ENCODE measurements around the gene HSDL1. TPM values are rescaled to one million over a fixed set of nuclear protein-coding genes. Genes with fewer than 3 reads are reported as not detected.

Gene HSDL1
- total RNA-seq, 1 donor from 2014 or later, result 15.3 TPM

DNA sequence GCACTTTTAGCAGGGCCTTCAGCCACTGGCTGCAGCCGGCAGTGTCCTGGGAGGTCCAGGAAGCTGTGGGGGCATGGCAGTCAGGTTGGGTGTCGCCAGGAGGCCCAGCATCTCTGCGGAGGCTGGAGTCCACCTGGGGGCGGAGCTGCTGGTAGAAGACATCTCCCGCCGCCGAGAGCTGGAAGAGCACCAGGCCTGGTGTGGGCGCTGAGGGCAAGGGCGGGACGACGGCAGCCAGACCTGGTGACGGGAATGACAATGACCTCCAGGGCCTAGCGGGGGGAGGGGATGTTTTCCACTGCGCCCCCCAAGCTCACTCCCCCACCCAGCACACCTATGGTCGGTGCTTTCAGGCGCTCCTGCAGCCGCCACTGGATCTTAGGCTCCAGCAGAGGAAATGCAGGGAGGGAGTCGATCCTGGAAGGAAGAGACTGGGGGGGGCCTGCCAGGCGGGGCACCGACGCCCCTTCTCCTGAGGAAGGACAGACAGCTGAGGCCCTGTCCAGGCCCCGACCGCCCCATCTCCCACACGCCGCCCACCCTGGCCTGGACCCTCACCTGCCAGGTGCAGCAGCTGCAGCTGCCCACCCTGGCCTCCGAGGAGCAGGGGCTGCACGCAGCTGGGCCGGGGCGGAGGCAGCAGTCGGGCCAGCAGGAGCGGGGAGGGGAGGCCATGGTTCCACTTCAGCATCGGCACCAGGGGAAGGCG lies 34.8 kb upstream of the HSDL1 start:
- no peaks in the 10 kb centered on the region for H3K27me3 Mint-ChIP-seq

DNA sequence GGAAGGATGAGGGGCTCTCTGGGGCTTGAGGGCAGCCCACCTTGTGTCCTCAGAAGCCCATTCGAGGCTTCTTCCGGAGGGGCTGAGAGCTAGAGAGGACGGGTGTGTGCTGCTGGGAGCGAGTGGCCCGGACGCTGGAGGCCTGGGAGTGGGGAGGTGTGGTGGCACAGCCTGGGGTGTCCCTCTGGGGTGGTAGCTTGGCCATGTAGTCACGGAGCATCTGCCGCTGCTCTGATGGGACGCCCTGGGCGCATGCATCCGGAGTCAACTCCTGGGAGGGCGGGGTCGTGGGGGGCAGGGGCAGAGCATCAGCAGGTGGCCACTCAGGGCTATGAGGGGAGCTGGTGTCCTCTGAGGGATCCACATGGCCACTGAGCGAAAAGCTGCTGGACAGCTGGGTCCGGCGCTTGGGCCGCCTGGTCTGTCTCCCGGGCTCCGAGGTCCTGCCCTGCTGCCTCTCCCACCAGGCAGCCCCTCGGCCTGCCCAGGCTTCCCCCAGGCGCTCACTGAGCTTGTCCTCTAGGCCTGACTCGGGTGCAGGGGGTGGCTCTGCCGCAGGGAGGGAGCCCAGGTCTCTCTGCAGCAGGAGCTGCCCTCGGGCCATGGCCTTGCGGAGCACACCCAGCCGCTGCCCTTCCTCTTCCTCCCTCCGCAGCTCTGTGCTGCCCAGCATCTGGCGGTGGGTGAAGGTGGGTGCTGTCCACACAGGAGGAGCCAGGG lies 34.1 kb upstream of the HSDL1 start:
- Mint-ChIP-seq H3K27me3 (no peaks in the 10 kb centered on the region), H3K9me3 (no peaks in the 10 kb centered on the region), H3K4me3 (no peak overlapping the region), H3K4me1 (peaks cover 5% of the 10 kb centered on the region), H3K27ac (no peak overlapping the region), H3K36me3 (ENCODE audit: low read depth) (peaks cover 52% of the 10 kb centered on the region)
- CTCF ChIA-PET, result no interaction called here
- TF ChIP-seq, protein P1, sequence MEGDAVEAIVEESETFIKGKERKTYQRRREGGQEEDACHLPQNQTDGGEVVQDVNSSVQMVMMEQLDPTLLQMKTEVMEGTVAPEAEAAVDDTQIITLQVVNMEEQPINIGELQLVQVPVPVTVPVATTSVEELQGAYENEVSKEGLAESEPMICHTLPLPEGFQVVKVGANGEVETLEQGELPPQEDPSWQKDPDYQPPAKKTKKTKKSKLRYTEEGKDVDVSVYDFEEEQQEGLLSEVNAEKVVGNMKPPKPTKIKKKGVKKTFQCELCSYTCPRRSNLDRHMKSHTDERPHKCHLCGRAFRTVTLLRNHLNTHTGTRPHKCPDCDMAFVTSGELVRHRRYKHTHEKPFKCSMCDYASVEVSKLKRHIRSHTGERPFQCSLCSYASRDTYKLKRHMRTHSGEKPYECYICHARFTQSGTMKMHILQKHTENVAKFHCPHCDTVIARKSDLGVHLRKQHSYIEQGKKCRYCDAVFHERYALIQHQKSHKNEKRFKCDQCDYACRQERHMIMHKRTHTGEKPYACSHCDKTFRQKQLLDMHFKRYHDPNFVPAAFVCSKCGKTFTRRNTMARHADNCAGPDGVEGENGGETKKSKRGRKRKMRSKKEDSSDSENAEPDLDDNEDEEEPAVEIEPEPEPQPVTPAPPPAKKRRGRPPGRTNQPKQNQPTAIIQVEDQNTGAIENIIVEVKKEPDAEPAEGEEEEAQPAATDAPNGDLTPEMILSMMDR (IDR thresholded peaks at IDR 0.05), result no peak
- intact Hi-C loops (cut with micrococcal nuclease), result no loop called here
- no peak for DNase-seq
- POLR2A ChIA-PET, result no interaction called here
- no peak for ATAC-seq (ENCODE audit: low read depth)

More for the DNA sequence above, 34.8 kb upstream of the HSDL1 start:
- Mint-ChIP-seq H3K4me1 (peaks cover 5% of the 10 kb centered on the region), H3K9me3 (no peaks in the 10 kb centered on the region), H3K27ac (no peak overlapping the region), H3K36me3 (ENCODE audit: low read depth) (peaks cover 59% of the 10 kb centered on the region), H3K4me3 (no peak overlapping the region)
- ChIA-PET POLR2A (no interaction called here), CTCF (no interaction called here)
- ATAC-seq (ENCODE audit: low read depth), result no peak
- TF ChIP-seq, protein P1 (IDR thresholded peaks at IDR 0.05), result no peak
- intact Hi-C loops (cut with micrococcal nuclease), result loop anchor here (10.0 kb wide), 1 partner anchor 285 kb away; the partner anchor contains the start of gene MLYCD
- DNase-seq, result no peak

DNA sequence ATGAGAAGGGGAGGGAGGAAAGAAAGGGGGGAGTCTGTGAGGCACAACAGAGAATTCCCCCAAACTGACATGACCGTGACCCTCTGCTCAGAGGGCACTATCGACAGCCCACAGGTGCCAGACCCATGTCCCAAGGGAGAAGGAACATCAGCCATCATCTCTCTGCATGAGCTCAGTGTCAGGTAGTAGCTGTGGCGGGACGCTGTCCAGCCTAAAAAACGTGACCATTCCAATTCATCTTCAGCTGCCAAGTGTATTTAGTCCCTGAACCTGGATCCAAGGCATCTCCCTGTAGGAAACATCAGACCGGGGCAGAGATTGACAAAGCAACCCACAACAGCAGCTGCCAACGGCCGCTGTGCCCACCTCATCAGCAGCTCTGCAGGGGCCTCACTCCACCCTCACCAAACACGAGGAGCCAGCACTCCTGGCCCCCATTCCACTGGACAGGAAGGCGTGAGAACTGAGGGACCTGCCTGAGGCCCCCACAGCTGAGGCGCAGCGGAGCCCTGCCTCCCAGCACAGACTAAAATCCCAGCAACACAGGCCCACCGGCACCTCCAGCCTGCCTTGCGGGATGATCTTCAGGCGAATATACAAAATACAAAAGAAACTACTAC lies 33.3 kb upstream of the HSDL1 start:
- intact Hi-C loops (cut with micrococcal nuclease), result no loop called here
- peaks cover 5% of the 10 kb centered on the region for H3K4me1 Mint-ChIP-seq
- ATAC-seq (ENCODE audit: low read depth) (no peak), DNase-seq (no peak)
- POLR2A ChIA-PET, result no interaction called here
- H3K27me3 Mint-ChIP-seq, result no peaks in the 10 kb centered on the region
- H3K27ac Mint-ChIP-seq, result no peak overlapping the region
- TF ChIP-seq, protein P1 (IDR thresholded peaks at IDR 0.05), result no peak
- CTCF ChIA-PET, result no interaction called here
- H3K9me3 Mint-ChIP-seq, result no peaks in the 10 kb centered on the region
- H3K4me3 Mint-ChIP-seq, result no peak overlapping the region
- H3K36me3 Mint-ChIP-seq (ENCODE audit: low read depth), result peaks cover 44% of the 10 kb centered on the region

DNA sequence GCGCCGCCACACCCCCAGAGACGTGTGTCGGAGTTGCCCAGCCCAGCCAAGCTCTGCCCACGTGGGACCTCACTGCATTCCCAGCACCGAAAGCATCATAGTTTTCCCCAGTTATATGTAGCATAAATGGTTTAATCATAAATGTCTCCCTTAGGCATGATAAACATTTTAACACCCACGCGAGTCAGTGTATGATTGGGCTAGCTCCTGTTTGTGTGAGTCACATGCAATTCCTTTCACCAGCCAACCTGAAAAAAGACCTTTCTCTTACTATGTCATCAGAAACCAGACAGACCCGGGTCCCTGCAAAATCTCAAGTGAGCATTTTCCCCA lies 32.7 kb upstream of the HSDL1 start:
- ATAC-seq (ENCODE audit: low read depth), result no peak
- Mint-ChIP-seq H3K4me1 (peaks cover 5% of the 10 kb centered on the region), H3K9me3 (no peaks in the 10 kb centered on the region), H3K27me3 (no peaks in the 10 kb centered on the region), H3K27ac (no peak overlapping the region), H3K4me3 (no peak overlapping the region), H3K36me3 (ENCODE audit: low read depth) (peaks cover 38% of the 10 kb centered on the region)
- ChIA-PET CTCF (no interaction called here), POLR2A (no interaction called here)
- TF ChIP-seq, protein P1 (IDR thresholded peaks at IDR 0.05), result no peak
- no peak for DNase-seq
- intact Hi-C loops (cut with micrococcal nuclease), result no loop called here

Measured in activated B cell treated with CpG ODN at 0.5 μM for 24 hours (primary cell).